Lung microvascular endothelial cell (primary cell): ENCODE data around the gene CFAP299. TPM values are rescaled to one million over a fixed set of nuclear protein-coding genes. Genes with fewer than 3 reads are reported as not detected.

Source experiments
- DNase-seq, 2 donors: peaks; one replicate each; pipeline versions ENCODE4 v3.0.0 to v3.0.0-alpha.2; 2010; ENCODE audit warnings: low read depth in 2 of 2
- total RNA-seq: library from RNA; depleted of rRNA; stranded (reverse); fragments of >200 nt; gene quantifications from 2 replicates; pipeline ENCODE4 v1.2.1, GENCODE V29; 2014

Gene CFAP299
- total RNA-seq, 1 donor from 2014 or later = not detected

- no peak for DNase-seq
Observed at GRCh38 chr4:80911458-80911857, 575.9 kb downstream of the CFAP299 start.

GRCh38 chr4:80912350-80912749, 576.8 kb downstream of the CFAP299 start:
- no peak for DNase-seq

GRCh38 chr4:80913381-80913780, 577.9 kb downstream of the CFAP299 start:
- DNase-seq = no peak

GRCh38 chr4:80916770-80917169, 581.2 kb downstream of the CFAP299 start:
- no peak for DNase-seq

- DNase-seq = no peak
Observed at GRCh38 chr4:80918004-80918403, 582.5 kb downstream of the CFAP299 start.

GRCh38 chr4:80921441-80921840, 585.9 kb downstream of the CFAP299 start:
- no peak for DNase-seq

GRCh38 chr4:80922941-80923340, 587.4 kb downstream of the CFAP299 start:
- no peak for DNase-seq

GRCh38 chr4:80925293-80925692, 589.8 kb downstream of the CFAP299 start:
- no peak for DNase-seq

GRCh38 chr4:80926446-80926845, 590.9 kb downstream of the CFAP299 start:
- no peak for DNase-seq

- no peak for DNase-seq
Observed at GRCh38 chr4:80926891-80927290, 591.4 kb downstream of the CFAP299 start.

GRCh38 chr4:80927420-80927819, 591.9 kb downstream of the CFAP299 start:
- DNase-seq = no peak

- DNase-seq = no peak
Observed at GRCh38 chr4:80931631-80932081, 596.1 kb downstream of the CFAP299 start.

GRCh38 chr4:80948141-80948540, 612.6 kb downstream of the CFAP299 start:
- DNase-seq = no peak

- no peak for DNase-seq
Observed at GRCh38 chr4:80948995-80949394, 613.5 kb downstream of the CFAP299 start.

- no peak for DNase-seq
Observed at GRCh38 chr4:80956421-80956820, 620.9 kb downstream of the CFAP299 start.

GRCh38 chr4:80963051-80963450, 627.5 kb downstream of the CFAP299 start:
- DNase-seq = no peak

- DNase-seq = no peak
Observed at GRCh38 chr4:80967346-80967745, 631.8 kb downstream of the CFAP299 start.

GRCh38 chr4:80980239-80980638, 644.7 kb downstream of the CFAP299 start:
- DNase-seq = no peak

- no peak for DNase-seq
Observed at GRCh38 chr4:80986011-80986410, 650.5 kb downstream of the CFAP299 start.

- DNase-seq = peak; percentile 60 to 64
Observed at GRCh38 chr4:80989921-80990544, 654.5 kb downstream of the CFAP299 start.

GRCh38 chr4:80990851-80991250, 655.3 kb downstream of the CFAP299 start:
- no peak for DNase-seq

GRCh38 chr4:80999943-81000342, 664.4 kb downstream of the CFAP299 start:
- no peak for DNase-seq

GRCh38 chr4:81003597-81004111, 668.1 kb downstream of the CFAP299 start:
- no peak for DNase-seq

GRCh38 chr4:81007417-81007816, 671.9 kb downstream of the CFAP299 start:
- no peak for DNase-seq
